PC-3 (cell line): ENCODE measurements around the gene DBT. TPM values are rescaled to one million over a fixed set of nuclear protein-coding genes. Genes with fewer than 3 reads are reported as not detected.
"Not testable (repeated sequence)": the region's sequence is repeated elsewhere in the genome, so short reads cannot be mapped to it uniquely, and the experiment has no call there.

Experiments used
- ATAC-seq: fragments of 200-7000 bp; cut with Tn5 transposase; 2 replicates; pipeline ENCODE4 v1.9.1; 2020; ENCODE audit warnings: mild to moderate bottlenecking, moderate library complexity
- BruUV-seq: library from RNA; stranded (reverse); fragments of 400-500 nt; replicated peaks from 2 replicates; lab custom pipeline; 2021; lab: Mats Ljungman, UMichigan
- CTCF ChIA-PET: fragments of 300-600 bp; sonication (Branson Sonifier 250); formaldehyde crosslinking; loops from one replicate; lab custom pipeline; 2022; ENCODE audit warnings: antibody characterized with exemption; lab: Charles Lee
- POLR2A ChIA-PET: fragments of 300-600 bp; sonication (Branson Sonifier 250); formaldehyde crosslinking; loops from one replicate; lab custom pipeline; 2022; ENCODE audit warnings: antibody characterized with exemption; ENCODE audit not compliant: unreplicated experiment; lab: Charles Lee
- DNase-seq: peaks from one replicate; pipeline ENCODE4 v3.0.0-alpha.2; 2015
- H2AFZ ChIP-seq: fragments of 300-600 bp; sonication (generic); 2 replicates; pipeline ENCODE4 v1.6.0; 2016; ENCODE audit warnings: antibody characterized with exemption, low read length
- H3F3A ChIP-seq: fragments of 300-600 bp; sonication (generic); one replicate; pipeline ENCODE4 v1.6.0; 2017; ENCODE audit warnings: antibody characterized with exemption, low read length, control low read depth, mild to moderate bottlenecking; ENCODE audit not compliant: unreplicated experiment
- H3K27ac ChIP-seq: fragments of 300-600 bp; sonication (generic); 2 replicates; pipeline ENCODE4 v1.5.1; 2016; ENCODE audit warnings: mild to moderate bottlenecking, low read length
- H3K27me3 ChIP-seq: fragments of 300-600 bp; sonication (generic); 2 replicates; pipeline ENCODE4 v1.6.1; 2016; ENCODE audit warnings: low read length, mixed read lengths
- H3K36me3 ChIP-seq: fragments of 300-600 bp; sonication (generic); 2 replicates; pipeline ENCODE4 v1.6.1; 2016; ENCODE audit warnings: low read depth, mixed run types, low read length, mixed read lengths
- H3K4me1 ChIP-seq: fragments of 300-600 bp; sonication (generic); 2 replicates; pipeline ENCODE4 v1.5.1; 2016; ENCODE audit warnings: low read length; ENCODE audit not compliant: insufficient read depth
- H3K4me2 ChIP-seq: fragments of 300-600 bp; sonication (generic); 2 replicates; pipeline ENCODE4 v1.6.0; 2016; ENCODE audit warnings: low read length
- H3K4me3 ChIP-seq: fragments of 300-600 bp; sonication (generic); 2 replicates; pipeline ENCODE4 v1.5.1; 2016; ENCODE audit warnings: mild to moderate bottlenecking, low read length, mixed read lengths
- H3K79me2 ChIP-seq: fragments of 300-600 bp; sonication (generic); 2 replicates; pipeline ENCODE4 v1.6.1; 2017; ENCODE audit warnings: low read length, mixed read lengths
- H3K9ac ChIP-seq: fragments of 300-600 bp; sonication (generic); 2 replicates; pipeline ENCODE4 v1.6.0; 2016; ENCODE audit warnings: mild to moderate bottlenecking, low read length
- H3K9me2 ChIP-seq: fragments of 300-600 bp; sonication (generic); replicated peaks from 2 replicates; pipeline ENCODE4 v1.6.1; 2016; ENCODE audit warnings: mixed run types, low read length, mixed read lengths
- H3K9me3 ChIP-seq: fragments of 300-600 bp; sonication (generic); 2 replicates; pipeline ENCODE4 v1.6.1; 2016; ENCODE audit warnings: low read length, mixed read lengths
- H4K20me1 ChIP-seq: fragments of 300-600 bp; sonication (generic); 2 replicates; pipeline ENCODE4 v1.6.1; 2016; ENCODE audit warnings: low read length, mixed read lengths
- CTCF ChIP-seq: fragments of 300-600 bp; sonication (generic); conservative IDR thresholded peaks from 2 replicates; pipeline ENCODE4 v1.5.1; 2017; ENCODE audit warnings: antibody characterized with exemption, low read depth, mild to moderate bottlenecking, low read length
- EZH2 ChIP-seq: fragments of 300-600 bp; sonication (generic); IDR thresholded peaks from one replicate; pipeline ENCODE4 v1.6.1; 2017; ENCODE audit warnings: antibody characterized with exemption, mild to moderate bottlenecking, low read length; ENCODE audit not compliant: unreplicated experiment
- EZH2phosphoT487 ChIP-seq: fragments of 300-600 bp; sonication (generic); IDR thresholded peaks from 2 replicates; pipeline ENCODE4 v1.6.1; 2018; ENCODE audit warnings: mild to moderate bottlenecking, antibody characterized with exemption, low read length, borderline replicate concordance
- intact Hi-C: fragments of 100-400 bp; cut with micrococcal nuclease; formaldehyde crosslinking; loops from 2 replicates; pipeline ENCODE4 v1.9.0; 2023
- total RNA-seq: library from RNA; depleted of rRNA; stranded (reverse); fragments of >200 nt; gene quantifications from 2 replicates; pipeline ENCODE4 v1.2.3, GENCODE V29; 2014

DBT gene
- total RNA-seq, 1 experiment from 2014 or later, result 5.1 TPM

- H3K27me3 ChIP-seq, result no peaks in the 10 kb centered on the region
- no peaks in the 10 kb centered on the region for H4K20me1 ChIP-seq
- ChIA-PET CTCF (no interaction called here), POLR2A (no interaction called here)
- intact Hi-C loops, result no loop called here
- H3K4me3 ChIP-seq, result no peak overlapping the region
- DNase-seq (peak; percentile 17), ATAC-seq (no peak)
- peaks cover 20% of the 10 kb centered on the region for H3K36me3 ChIP-seq
- H3K4me1 ChIP-seq, result no peaks in the 10 kb centered on the region
- H2AFZ ChIP-seq, result no peak overlapping the region
- no peak overlapping the region for H3K4me2 ChIP-seq
- no peaks in the 10 kb centered on the region for H3F3A ChIP-seq
- no peaks in the 10 kb centered on the region for H3K79me2 ChIP-seq
- H3K27ac ChIP-seq, result no peak overlapping the region
- no TSS peak for BruUV-seq
- TF ChIP-seq CTCF, result no peak
- no peak for TF ChIP-seq EZH2
- TF ChIP-seq EZH2phosphoT487, result no peak
- H3K9me2 ChIP-seq, result no peaks in the 10 kb centered on the region
- H3K9me3 ChIP-seq, result no peaks in the 10 kb centered on the region
- H3K9ac ChIP-seq, result no peak overlapping the region
Observed at GRCh38 chr1:100234432-100234831, 15.2 kb downstream of the DBT start.

- ATAC-seq, H3K4me2 ChIP-seq, BruUV-seq: not testable (repeated sequence)
Observed at GRCh38 chr1:100233566-100233965, 16.1 kb downstream of the DBT start.

GRCh38 chr1:100232156-100232555, 17.5 kb downstream of the DBT start:
- ATAC-seq, result no peak
- Histone ChIP-seq H3K4me3 (no peak overlapping the region), H3K9me2 (no peaks in the 10 kb centered on the region), H2AFZ (no peak overlapping the region), H3K4me1 (no peaks in the 10 kb centered on the region), H4K20me1 (no peaks in the 10 kb centered on the region), H3K9me3 (no peaks in the 10 kb centered on the region), H3K79me2 (no peaks in the 10 kb centered on the region), H3K27me3 (no peaks in the 10 kb centered on the region), H3F3A (no peaks in the 10 kb centered on the region), H3K4me2 (no peak overlapping the region), H3K27ac (no peak overlapping the region), H3K9ac (no peak overlapping the region), H3K36me3 (peaks cover 16% of the 10 kb centered on the region)
- DNase-seq, result no peak
- ChIA-PET POLR2A (no interaction called here), CTCF (no interaction called here)
- BruUV-seq, result no TSS peak
- TF ChIP-seq EZH2phosphoT487, result no peak
- no peak for TF ChIP-seq EZH2
- TF ChIP-seq CTCF, result no peak
- intact Hi-C loops, result no loop called here

More at GRCh38 chr1:100233566-100233965, 16.1 kb downstream of the DBT start:
- H3F3A ChIP-seq, CTCF ChIA-PET, H3K4me3 ChIP-seq, H2AFZ ChIP-seq, DNase-seq, H3K9ac ChIP-seq, H3K27me3 ChIP-seq, H4K20me1 ChIP-seq, H3K79me2 ChIP-seq, H3K4me1 ChIP-seq, H3K9me2 ChIP-seq, H3K27ac ChIP-seq, intact Hi-C loops, POLR2A ChIA-PET, H3K9me3 ChIP-seq: not testable (repeated sequence)
- H3K36me3 ChIP-seq, result peaks cover 16% of the 10 kb centered on the region
